ENCODE measurements around the gene MAPK6.

DNA sequence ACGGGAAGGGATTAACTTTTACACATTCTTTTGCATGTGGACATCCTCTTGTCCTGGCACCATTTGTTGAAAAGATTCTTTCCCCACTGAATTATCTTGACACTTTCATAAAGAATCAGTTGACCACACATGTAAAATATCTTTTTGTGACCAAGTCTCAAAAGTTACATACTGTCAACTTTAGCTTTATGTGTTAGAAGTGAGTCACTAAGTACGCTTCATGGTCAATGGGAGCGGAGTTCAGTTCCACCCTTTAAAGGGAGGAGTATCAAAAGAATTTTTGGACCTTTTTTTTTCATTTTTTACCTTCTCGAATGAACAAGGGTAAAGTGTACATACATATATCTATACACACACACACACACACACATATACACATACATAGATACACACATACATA is 35.4 kb downstream of the MAPK6 start:
- TF ChIP-seq CHD2 (IDR thresholded peaks at IDR 0.05; ENCODE audit: low read depth, low read length) (no peak), SMC3 (conservative IDR thresholded peaks at IDR 0.05; ENCODE audit: insufficient read depth, low read depth, low read length) (no peak)

All from K562 (cell line).